ENCODE data around the gene TEX29. TPM values are rescaled to one million over a fixed set of nuclear protein-coding genes. Genes with fewer than 3 reads are reported as not detected.

The TEX29 gene
- total RNA-seq, 1 donor from 2014 or later = not detected

- Histone ChIP-seq H3K27me3 (ENCODE audit: low read depth) (no peaks in the 10 kb centered on the region), H3K27ac (replicated peaks) (no peak overlapping the region), H3K4me1 (no peaks in the 10 kb centered on the region), H3K4me3 (no peak overlapping the region), H3K9me3 (replicated peaks) (no peaks in the 10 kb centered on the region), H3K36me3 (no peaks in the 10 kb centered on the region)
- no peak for TF ChIP-seq CTCF (IDR thresholded peaks at IDR 0.05; ENCODE audit: borderline replicate concordance)
- DNase-seq = no peak
- intact Hi-C loops (cut with micrococcal nuclease) = no loop called here
Observed at GRCh38 chr13:111323950-111324651, 3.7 kb downstream of the TEX29 start.

- Histone ChIP-seq H3K4me1 (no peaks in the 10 kb centered on the region), H3K36me3 (no peaks in the 10 kb centered on the region), H3K4me3 (no peak overlapping the region), H3K27ac (replicated peaks) (no peak overlapping the region), H3K9me3 (replicated peaks) (no peaks in the 10 kb centered on the region), H3K27me3 (ENCODE audit: low read depth) (no peaks in the 10 kb centered on the region)
- DNase-seq = no peak
- no peak for TF ChIP-seq CTCF (IDR thresholded peaks at IDR 0.05; ENCODE audit: borderline replicate concordance)
- intact Hi-C loops (cut with micrococcal nuclease) = no loop called here
Observed at GRCh38 chr13:111324736-111325135, 4.3 kb downstream of the TEX29 start.

DNA sequence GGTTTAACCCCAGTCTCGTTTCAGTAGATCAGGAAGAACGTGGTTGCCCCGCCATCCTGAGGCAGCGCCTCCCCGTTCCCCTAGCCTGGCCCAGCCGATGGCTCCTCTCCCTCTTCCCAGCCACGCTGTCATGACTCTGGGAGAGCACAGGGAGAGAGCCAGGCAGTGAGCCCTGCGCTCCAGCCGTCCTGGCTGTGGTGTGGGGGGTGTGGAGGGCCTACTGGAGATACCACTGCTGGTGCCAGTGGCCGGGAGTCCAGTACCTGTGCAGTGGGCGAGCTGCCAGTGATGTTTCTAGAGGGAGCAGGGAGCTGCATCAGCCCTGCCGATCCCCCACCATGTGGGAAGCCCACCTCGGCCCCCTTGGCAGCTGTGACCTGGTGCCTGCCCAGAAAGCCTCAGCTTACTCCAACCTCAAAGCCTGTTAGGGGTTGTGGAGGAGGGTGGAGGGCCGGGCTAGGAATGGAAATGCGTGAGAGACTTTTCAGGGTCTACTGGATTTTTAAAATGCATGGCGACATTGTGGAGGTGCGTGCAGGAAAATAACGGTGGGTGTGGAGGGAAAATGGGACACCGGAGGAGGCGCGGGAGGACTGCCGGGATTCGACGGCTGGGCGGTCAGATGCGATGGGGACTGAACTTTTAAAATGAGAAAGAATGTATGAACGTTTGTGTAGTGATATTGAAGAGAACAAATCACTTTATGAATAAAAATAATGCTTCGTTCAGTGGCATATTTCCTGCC, 4.9 kb downstream of the TEX29 start:
- intact Hi-C loops (cut with micrococcal nuclease) = no loop called here
- H3K9me3 ChIP-seq (replicated peaks) = no peaks in the 10 kb centered on the region
- H3K36me3 ChIP-seq = no peaks in the 10 kb centered on the region
- H3K27me3 ChIP-seq (ENCODE audit: low read depth) = no peaks in the 10 kb centered on the region
- no peak for DNase-seq
- no peak overlapping the region for H3K27ac ChIP-seq (replicated peaks)
- TF ChIP-seq CTCF (IDR thresholded peaks at IDR 0.05; ENCODE audit: borderline replicate concordance) = no peak
- H3K4me1 ChIP-seq = no peaks in the 10 kb centered on the region
- H3K4me3 ChIP-seq = no peak overlapping the region

DNA sequence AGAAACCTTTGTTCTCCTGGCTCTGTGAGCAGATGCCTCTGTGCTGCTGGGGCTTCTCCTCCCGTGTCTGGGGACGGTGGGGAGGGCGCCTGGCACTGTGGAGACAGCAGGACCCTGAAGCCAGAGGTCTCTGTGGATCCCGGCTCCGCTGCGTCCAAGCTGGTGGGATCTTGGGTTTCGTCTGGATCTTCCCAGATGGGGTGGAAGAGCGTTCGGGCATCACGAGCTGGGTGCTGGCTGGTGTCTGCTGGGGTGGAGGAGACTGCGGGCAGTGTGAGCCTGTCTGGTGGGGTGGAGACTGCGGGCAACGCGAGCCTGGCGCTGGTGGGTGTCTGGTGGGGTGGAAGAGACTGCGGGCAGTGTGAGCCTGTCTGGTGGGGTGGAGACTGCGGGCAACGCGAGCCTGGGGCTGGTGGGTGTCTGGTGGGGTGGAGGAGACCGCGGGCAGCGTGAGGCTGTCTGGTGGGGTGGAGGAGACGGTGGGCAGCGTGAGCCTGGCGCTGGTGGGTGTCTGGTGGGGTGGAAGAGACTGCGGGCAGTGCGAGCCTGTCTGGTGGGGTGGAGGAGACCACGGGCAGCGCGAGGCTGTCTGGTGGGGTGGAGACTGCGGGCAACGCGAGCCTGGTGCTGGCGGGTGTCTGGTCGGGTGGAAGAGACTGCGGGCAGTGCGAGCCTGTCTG, 5.6 kb downstream of the TEX29 start:
- H3K36me3 ChIP-seq = no peaks in the 10 kb centered on the region
- H3K27me3 ChIP-seq (ENCODE audit: low read depth) = no peaks in the 10 kb centered on the region
- no peak overlapping the region for H3K27ac ChIP-seq (replicated peaks)
- H3K4me3 ChIP-seq = no peak overlapping the region
- intact Hi-C loops (cut with micrococcal nuclease) = no loop called here
- H3K9me3 ChIP-seq (replicated peaks) = no peaks in the 10 kb centered on the region
- no peak for TF ChIP-seq CTCF (IDR thresholded peaks at IDR 0.05; ENCODE audit: borderline replicate concordance)
- H3K4me1 ChIP-seq = no peaks in the 10 kb centered on the region
- no peak for DNase-seq

- no peak for TF ChIP-seq CTCF (IDR thresholded peaks at IDR 0.05; ENCODE audit: borderline replicate concordance)
- DNase-seq = no peak
- no peak overlapping the region for H3K27ac ChIP-seq (replicated peaks)
Observed at GRCh38 chr13:111326621-111326965, 6.2 kb downstream of the TEX29 start.

More at GRCh38 chr13:111326621-111326965, 6.2 kb downstream of the TEX29 start:
- no peaks in the 10 kb centered on the region for H3K36me3 ChIP-seq
- no peaks in the 10 kb centered on the region for H3K27me3 ChIP-seq (ENCODE audit: low read depth)
- no peaks in the 10 kb centered on the region for H3K9me3 ChIP-seq (replicated peaks)
- H3K4me3 ChIP-seq = no peak overlapping the region
- intact Hi-C loops (cut with micrococcal nuclease) = no loop called here
- H3K4me1 ChIP-seq = no peaks in the 10 kb centered on the region

Measured in left ventricle myocardium inferior (tissue), 1 donor.